Adrenal gland (tissue), 12 donors: Measurements from ENCODE around the gene MTOR. TPM values are rescaled to one million over a fixed set of nuclear protein-coding genes. Genes with fewer than 3 reads are reported as not detected.

Experiments used
- DNase-seq, 7 donors: peaks; one replicate each; pipeline ENCODE4 v3.0.0-alpha.2; 2019 to 2020
- H3K27ac ChIP-seq, 5 donors: fragments of 200-600 bp; sonication (generic) in 4 of 5; 1 replicate in 3 of 5; 2 replicates in 2 of 5; pipeline versions ENCODE4 v1.5.1 to v1.8.0; 2016 to 2020; ENCODE audit warnings: mild to moderate bottlenecking in 1 of 5
- H3K27me3 ChIP-seq: fragments of 200-600 bp; 2 replicates; pipeline ENCODE4 v1.8.0; 2021
- H3K36me3 ChIP-seq, 2 donors: fragments of 200-600 bp; replicated peaks in 1 of 2; 1 replicate in 1 of 2; 2 replicates in 1 of 2; pipeline versions ENCODE4 v1.5.1 to v1.8.0; 2018 to 2022
- H3K4me1 ChIP-seq, 2 donors: fragments of 200-600 bp; replicated peaks in 1 of 2; 1 replicate in 1 of 2; 2 replicates in 1 of 2; pipeline versions ENCODE4 v1.5.1 to v1.8.0; 2018 to 2021
- H3K4me3 ChIP-seq, 4 donors: fragments of 200-600 bp; sonication (generic) in 3 of 4; one replicate each; pipeline ENCODE4 v1.5.1; 2016 to 2018
- H3K9me3 ChIP-seq, 3 donors: fragments of 200-600 bp; sonication (generic) in 1 of 3; replicated peaks in 1 of 3; 1 replicate in 2 of 3; 2 replicates in 1 of 3; pipeline versions ENCODE4 v1.5.1 to v1.8.0; 2016 to 2021
- POLR2A ChIP-seq, 2 donors: fragments of 450-650 bp; IDR thresholded peaks; one replicate each; pipeline ENCODE4 v1.6.1; 2017; ENCODE audit warnings: antibody characterized with exemption in 2 of 2, mild to moderate bottlenecking in 2 of 2, moderate library complexity in 1 of 2
- WGBS, 4 donors: extraction: QIAGEN DNeasy Blood & Tissue Kit in 2 of 4; methylation state at CpG; one replicate each; pipeline versions ENCODE4 v1.1.5 to v1.1.7; 2013 to 2017; 5-methylcytosine and 5-hydroxymethylcytosine counted together
- intact Hi-C, 2 donors: fragments of 100-400 bp; cut with DNase I; formaldehyde crosslinking; loops; one replicate each; pipeline versions ENCODE4 v1.14.1 to v1.15.0; 2022 to 2023
- polyA plus RNA-seq, 3 donors: library from polyadenylated mRNA; stranded (reverse); fragments of 200-250 nt in 2 of 3; fragments of 350-450 nt in 1 of 3; fragmentation: Illumina TruSeq in 1 of 3; extraction: RNeasy Lipid Tissue Mini Kit (QIAGEN cat#74804) in 1 of 3; gene quantifications; one replicate each; pipeline ENCODE4 v1.2.3, GENCODE V29; 2013 to 2014
- total RNA-seq, 9 donors: library from RNA; depleted of rRNA in 4 of 9; stranded (reverse); fragments of >200 nt in 4 of 9; fragments of 120-200 nt in 1 of 9; fragmentation: NEBNext Ultra II Directional in 1 of 9; extraction: Animal tissue kit (Norgen Biotek cat#: 25700) in 1 of 9; gene quantifications; one replicate each; pipeline versions ENCODE4 v1.1.0 to v1.2.4, GENCODE V29; 2013 to 2023
- TF ChIP-seq, protein P1 (sequence below), 6 experiments: fragments of 450-650 bp in 4 of 6; fragments of 200-600 bp in 2 of 6; sonication (generic) in 1 of 6; IDR thresholded peaks; 1 replicate in 5 of 6; 2 replicates in 1 of 6; pipeline versions ENCODE4 v1.5.1 to v1.8.0; 2016 to 2021; ENCODE audit warnings: antibody characterized with exemption in 6 of 6, mild to moderate bottlenecking in 2 of 6, moderate library complexity in 1 of 6
- donor health status: healthy with polysubstance abuse.
- donor health status: Bipolar disorder and iron deficiency.
- donor health status: DM: yes; HTN: yes; CAD: no.
- donor health status: DM: no; HTN: no; CAD: no.
- donor health status: DM: no; HTN: no; CAD: no.
- donor health status: DM: yes; HTN: yes; CAD: no.

MTOR gene
- total and polyA plus RNA-seq, 12 donors, result 21.4 to 45.3 (median 33.4) TPM

DNA sequence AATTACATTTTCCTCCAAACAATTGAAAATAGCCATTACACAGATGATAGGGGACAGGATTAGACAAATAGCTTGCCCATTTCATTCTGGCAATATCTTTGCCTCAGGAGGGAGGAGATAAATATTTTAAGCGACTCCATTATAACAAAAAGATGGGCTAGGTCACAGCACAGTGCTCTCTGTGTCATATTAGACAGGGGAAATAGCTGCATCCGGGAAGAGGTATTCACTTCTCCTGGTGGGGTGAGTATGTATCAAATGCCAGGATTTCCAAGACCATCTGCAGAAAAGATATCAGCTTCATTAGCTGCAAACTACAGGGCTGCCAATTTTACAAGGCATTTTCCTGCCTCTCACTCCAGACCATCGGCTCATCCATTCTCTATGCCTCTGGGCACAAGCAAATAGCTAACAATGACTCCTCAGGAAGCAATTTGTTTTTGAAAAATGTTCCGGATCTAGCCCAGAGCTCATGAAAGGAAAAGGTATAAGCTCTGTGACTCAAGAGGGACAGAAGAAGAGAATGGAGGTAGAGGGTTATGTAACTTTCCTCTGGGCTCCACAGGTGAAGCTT lies 115.1 kb downstream of the MTOR start:
- H3K36me3 ChIP-seq, result peaks cover 0 to 65% of the 10 kb centered on the region in 2 donors
- no peak for DNase-seq
- peak overlapping the region in 1 of 5 donors; percentile 42 for H3K27ac ChIP-seq
- no peak overlapping the region for H3K4me3 ChIP-seq
- H3K9me3 ChIP-seq, result no peaks in the 10 kb centered on the region
- H3K27me3 ChIP-seq, result no peaks in the 10 kb centered on the region
- TF ChIP-seq, protein P1, sequence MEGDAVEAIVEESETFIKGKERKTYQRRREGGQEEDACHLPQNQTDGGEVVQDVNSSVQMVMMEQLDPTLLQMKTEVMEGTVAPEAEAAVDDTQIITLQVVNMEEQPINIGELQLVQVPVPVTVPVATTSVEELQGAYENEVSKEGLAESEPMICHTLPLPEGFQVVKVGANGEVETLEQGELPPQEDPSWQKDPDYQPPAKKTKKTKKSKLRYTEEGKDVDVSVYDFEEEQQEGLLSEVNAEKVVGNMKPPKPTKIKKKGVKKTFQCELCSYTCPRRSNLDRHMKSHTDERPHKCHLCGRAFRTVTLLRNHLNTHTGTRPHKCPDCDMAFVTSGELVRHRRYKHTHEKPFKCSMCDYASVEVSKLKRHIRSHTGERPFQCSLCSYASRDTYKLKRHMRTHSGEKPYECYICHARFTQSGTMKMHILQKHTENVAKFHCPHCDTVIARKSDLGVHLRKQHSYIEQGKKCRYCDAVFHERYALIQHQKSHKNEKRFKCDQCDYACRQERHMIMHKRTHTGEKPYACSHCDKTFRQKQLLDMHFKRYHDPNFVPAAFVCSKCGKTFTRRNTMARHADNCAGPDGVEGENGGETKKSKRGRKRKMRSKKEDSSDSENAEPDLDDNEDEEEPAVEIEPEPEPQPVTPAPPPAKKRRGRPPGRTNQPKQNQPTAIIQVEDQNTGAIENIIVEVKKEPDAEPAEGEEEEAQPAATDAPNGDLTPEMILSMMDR (IDR thresholded peaks at IDR 0.05), result no peak
- no peak for TF ChIP-seq POLR2A (IDR thresholded peaks at IDR 0.05)
- H3K4me1 ChIP-seq, result peaks cover 0 to 16% of the 10 kb centered on the region in 2 donors
- intact Hi-C loops, result no loop called here
- WGBS, 4 donors, result 66 to 82% (median 77%) methylated on average over 3 to 4 of the region's 4 CpGs

DNA sequence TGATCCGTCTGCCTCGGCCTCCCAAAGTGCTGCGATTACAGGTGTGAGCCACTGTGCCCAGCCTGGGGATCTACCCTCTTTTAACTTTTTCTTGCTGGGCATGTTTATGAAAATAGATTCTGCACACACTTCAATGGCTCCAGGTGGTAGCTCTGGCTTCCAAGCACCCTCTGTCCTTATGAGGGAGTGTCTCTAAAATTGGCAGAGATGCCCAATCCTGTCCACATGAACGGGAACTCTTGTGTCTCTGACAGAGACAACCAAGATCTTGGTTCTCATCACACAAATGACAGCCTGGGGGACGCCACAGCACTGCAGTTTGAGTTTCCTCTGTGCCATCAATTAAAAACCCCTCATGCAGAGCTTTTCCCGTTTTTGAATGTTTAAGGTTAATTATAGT lies 116.6 kb downstream of the MTOR start:
- DNase-seq, result no peak
- Histone ChIP-seq H3K4me3 (no peak overlapping the region), H3K27ac (peak overlapping the region in 1 of 5 donors; percentile 9), H3K9me3 (no peaks in the 10 kb centered on the region), H3K4me1 (peaks cover 0 to 9% of the 10 kb centered on the region in 2 donors), H3K36me3 (peaks cover 0 to 65% of the 10 kb centered on the region in 2 donors), H3K27me3 (no peaks in the 10 kb centered on the region)
- WGBS, 4 donors, result 88 to 95% (median 92%) methylated on average over 6 of the region's 6 CpGs
- intact Hi-C loops, result no loop called here
- TF ChIP-seq POLR2A (IDR thresholded peaks at IDR 0.05), result no peak
- TF ChIP-seq, protein P1 (IDR thresholded peaks at IDR 0.05), result no peak

DNA sequence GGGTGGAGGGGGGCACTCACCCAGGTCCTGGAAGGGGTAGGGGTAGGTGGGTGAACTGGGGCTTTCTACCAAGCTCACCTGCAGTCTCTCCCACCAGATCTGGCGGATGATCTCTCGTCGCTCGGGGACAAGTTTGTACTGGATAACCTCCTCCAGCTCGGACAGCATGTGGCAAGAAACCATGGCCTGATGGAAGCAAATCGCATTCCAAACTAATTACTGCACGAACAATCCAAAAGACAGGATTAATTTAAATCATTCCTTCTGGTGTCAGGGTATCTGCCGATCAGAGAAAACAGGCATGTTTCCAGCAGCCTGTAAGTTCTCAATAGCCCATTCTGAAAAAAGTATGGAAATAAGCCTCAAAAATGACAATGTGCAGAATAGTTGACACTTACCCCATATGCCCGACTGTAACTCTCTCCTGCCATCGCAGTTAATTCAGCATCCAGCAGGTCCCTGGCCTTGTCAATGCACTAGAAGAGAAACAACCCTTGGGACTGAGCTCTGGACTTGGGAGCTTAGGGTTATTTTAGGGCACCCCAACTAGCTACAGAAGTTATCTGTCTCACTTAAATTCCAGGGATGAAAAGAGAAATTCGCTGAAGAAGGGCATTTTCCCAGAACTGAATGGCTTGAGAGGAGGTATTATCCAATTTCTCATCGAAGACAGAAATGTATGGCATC lies 117.6 kb downstream of the MTOR start:
- H3K27ac ChIP-seq, result peak overlapping the region in 2 of 5 donors; percentile 4 to 61
- intact Hi-C loops, result no loop called here
- 68 to 75% (median 71%) methylated on average over 12 of the region's 12 CpGs for WGBS, 4 donors

DNA sequence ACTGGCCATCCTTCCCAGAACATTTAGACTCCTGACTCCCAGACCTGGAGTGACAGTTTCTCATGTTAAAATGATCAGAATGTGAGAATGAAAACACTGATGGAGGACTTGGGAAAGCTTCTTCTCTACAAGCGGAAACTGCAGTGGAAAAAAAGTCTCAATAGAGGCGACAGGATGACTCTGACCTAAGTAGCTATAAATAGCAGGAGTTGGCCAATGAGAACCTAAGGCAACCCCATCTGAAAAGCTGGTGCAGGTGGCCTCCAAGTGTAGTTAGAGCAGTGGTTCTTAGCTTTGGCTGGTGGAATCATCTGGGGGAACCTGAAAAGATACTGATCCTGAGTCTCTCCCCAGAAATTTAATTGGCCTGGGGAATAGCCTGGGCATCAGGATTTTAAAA lies 118.4 kb downstream of the MTOR start:
- Histone ChIP-seq H3K36me3 (peaks cover 0 to 61% of the 10 kb centered on the region in 2 donors), H3K27ac (peak overlapping the region in 2 of 5 donors; percentile 4 to 48), H3K9me3 (no peaks in the 10 kb centered on the region), H3K27me3 (no peaks in the 10 kb centered on the region), H3K4me3 (no peak overlapping the region), H3K4me1 (peaks cover 0 to 11% of the 10 kb centered on the region in 2 donors)
- 68 to 87% (median 81%) methylated on average over 2 of the region's 2 CpGs for WGBS, 4 donors
- peak in 1 of 7 donors; percentile 11 for DNase-seq
- intact Hi-C loops, result no loop called here
- TF ChIP-seq, protein P1 (IDR thresholded peaks at IDR 0.05), result no peak
- TF ChIP-seq POLR2A (IDR thresholded peaks at IDR 0.05), result no peak

More for the DNA sequence above, 117.6 kb downstream of the MTOR start:
- no peaks in the 10 kb centered on the region for H3K9me3 ChIP-seq
- H3K4me3 ChIP-seq, result no peak overlapping the region
- peaks cover 0 to 7% of the 10 kb centered on the region in 2 donors for H3K4me1 ChIP-seq
- H3K36me3 ChIP-seq, result peaks cover 0 to 63% of the 10 kb centered on the region in 2 donors
- TF ChIP-seq, protein P1 (IDR thresholded peaks at IDR 0.05), result no peak
- no peak for TF ChIP-seq POLR2A (IDR thresholded peaks at IDR 0.05)
- no peak for DNase-seq
- H3K27me3 ChIP-seq, result no peaks in the 10 kb centered on the region
